ENCODE results near the gene PDSS2. TPM values are rescaled to one million over a fixed set of nuclear protein-coding genes. Genes with fewer than 3 reads are reported as not detected.
"Not testable (repeated sequence)": the region's sequence is repeated elsewhere in the genome, so short reads cannot be mapped to it uniquely, and the experiment has no call there.

PDSS2 gene
- total RNA-seq, 2 experiments from 2014 or later: 9.8 to 10.4 TPM

DNA sequence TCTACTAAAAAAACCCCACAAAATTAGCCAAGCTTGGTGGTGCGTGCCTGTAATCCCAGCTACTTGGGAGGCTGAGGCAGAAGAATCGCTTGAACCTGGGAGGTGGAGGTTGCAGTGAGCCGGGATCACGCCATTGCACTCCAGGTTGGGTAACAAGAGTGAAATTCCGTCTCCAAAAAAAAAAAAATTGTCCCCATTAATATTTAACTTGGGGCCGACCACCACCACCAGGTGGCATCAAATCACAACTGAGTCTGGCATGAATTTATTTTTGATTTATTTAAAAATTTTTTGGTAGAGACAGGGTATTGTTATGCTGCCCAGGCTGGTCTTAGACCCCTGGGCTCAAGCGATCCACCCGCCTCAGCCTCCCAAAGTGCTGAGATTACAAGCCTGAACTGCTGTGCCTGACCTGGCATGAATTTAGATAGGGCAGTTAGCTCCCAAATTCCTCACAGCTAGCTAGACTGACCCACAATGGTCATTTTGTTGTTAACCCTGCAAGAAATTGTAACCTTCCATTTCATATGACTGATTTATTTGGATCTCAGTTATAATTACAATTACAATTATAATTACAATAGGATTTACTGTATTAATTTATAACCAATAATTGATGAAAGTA is 326.9 kb downstream of the PDSS2 start:
- Mint-ChIP-seq H3K4me3 (no peak overlapping the region), H3K36me3 (no peaks in the 10 kb centered on the region), H3K27ac (no peak overlapping the region), H3K4me1 (ENCODE audit: low read depth) (no peaks in the 10 kb centered on the region), H3K27me3 (no peaks in the 10 kb centered on the region), H3K9me3 (no peaks in the 10 kb centered on the region)
- intact Hi-C loops (cut with micrococcal nuclease): loop anchor here (10.0 kb wide), 1 partner anchor 542 kb away; no protein-coding TSS in a partner anchor
- ChIA-PET CTCF (interaction anchor here (0.6 kb wide), 1 partner anchor 456 kb away, joined by 3 read pairs; no protein-coding TSS in a partner anchor), POLR2A (no interaction called here)
- peak; percentile 19 for DNase-seq

DNA sequence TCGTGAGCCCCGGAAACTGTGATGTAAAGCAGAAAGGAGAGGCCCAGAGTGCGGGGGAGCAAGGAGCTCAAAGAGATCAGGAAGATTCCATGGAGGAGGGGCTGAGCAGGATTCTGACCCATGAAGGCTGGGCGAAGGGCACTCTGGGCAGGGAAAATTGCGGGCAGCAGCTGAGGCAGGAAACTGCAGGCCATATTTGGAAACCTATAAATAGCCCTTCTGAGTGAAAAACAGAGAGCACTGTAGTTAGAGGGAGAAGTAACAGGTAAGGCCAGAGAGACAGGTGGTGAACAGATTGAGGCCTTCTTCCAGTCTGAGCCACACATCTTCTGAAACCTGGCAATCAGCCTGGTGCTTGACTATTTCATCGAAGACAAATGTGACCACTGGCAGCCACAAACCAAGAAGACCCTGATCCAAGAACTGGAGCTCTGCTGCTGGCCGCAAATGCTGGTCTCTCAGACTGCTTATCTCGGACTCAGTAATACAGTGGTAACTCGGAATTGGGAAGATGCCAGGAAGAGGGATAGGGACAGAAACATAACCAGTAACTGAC is 329.9 kb downstream of the PDSS2 start:
- CTCF ChIA-PET: no interaction called here
- no peaks in the 10 kb centered on the region for H3K4me1 Mint-ChIP-seq (ENCODE audit: low read depth)
- no peaks in the 10 kb centered on the region for H3K36me3 Mint-ChIP-seq
- no peaks in the 10 kb centered on the region for H3K9me3 Mint-ChIP-seq
- H3K27me3 Mint-ChIP-seq: no peaks in the 10 kb centered on the region
- DNase-seq: no peak
- H3K4me3 Mint-ChIP-seq: no peak overlapping the region
- POLR2A ChIA-PET: no interaction called here
- intact Hi-C loops (cut with micrococcal nuclease): no loop called here
- no peak overlapping the region for H3K27ac Mint-ChIP-seq

DNA sequence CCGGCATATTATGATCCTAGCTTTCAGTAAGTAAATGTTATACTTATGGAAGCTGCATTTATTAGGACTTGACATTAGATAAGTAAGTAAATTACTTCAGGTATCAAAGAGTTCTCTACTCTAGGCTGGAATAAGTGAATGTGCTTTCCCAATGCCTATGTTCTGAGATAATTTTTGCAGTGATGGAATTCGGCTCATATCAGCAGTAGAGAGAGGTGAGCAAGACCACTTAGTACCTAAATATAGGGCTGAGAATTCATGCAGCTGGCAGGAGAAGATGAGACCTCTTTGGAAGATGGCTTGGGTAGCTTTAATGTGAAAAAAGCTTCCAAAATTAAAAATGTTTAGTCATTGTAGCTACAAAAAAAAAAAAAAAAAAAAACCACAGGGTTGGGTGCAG is 330.8 kb downstream of the PDSS2 start:
- POLR2A ChIA-PET: no interaction called here
- CTCF ChIA-PET: no interaction called here
- intact Hi-C loops (cut with micrococcal nuclease): no loop called here

DNA sequence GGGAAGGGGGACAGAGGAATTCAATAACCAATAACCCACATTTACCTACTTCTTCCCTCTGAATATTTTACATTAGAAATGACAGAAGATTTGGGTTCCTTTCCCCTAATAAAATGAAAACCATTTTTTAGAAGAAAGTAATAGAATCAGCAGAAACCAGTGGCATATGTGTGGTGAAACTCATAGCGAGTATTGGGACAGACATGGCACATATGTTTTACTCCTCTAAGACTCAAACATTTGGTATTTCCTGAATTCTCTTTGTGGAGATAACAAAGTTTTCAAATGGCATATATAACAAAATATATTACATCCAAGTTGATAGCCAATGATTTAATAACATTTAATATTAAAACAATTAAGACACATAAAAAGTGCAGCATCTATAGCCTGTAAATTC is 331.2 kb downstream of the PDSS2 start:
- no peaks in the 10 kb centered on the region for H3K4me1 Mint-ChIP-seq (ENCODE audit: low read depth)
- DNase-seq: no peak
- H3K4me3 Mint-ChIP-seq: no peak overlapping the region
- ChIA-PET POLR2A (no interaction called here), CTCF (no interaction called here)
- intact Hi-C loops (cut with micrococcal nuclease): no loop called here
- no peaks in the 10 kb centered on the region for H3K27me3 Mint-ChIP-seq
- no peaks in the 10 kb centered on the region for H3K36me3 Mint-ChIP-seq
- H3K27ac Mint-ChIP-seq: no peak overlapping the region
- H3K9me3 Mint-ChIP-seq: no peaks in the 10 kb centered on the region

More for the DNA sequence above, 330.8 kb downstream of the PDSS2 start:
- no peaks in the 10 kb centered on the region for H3K9me3 Mint-ChIP-seq
- no peaks in the 10 kb centered on the region for H3K27me3 Mint-ChIP-seq
- no peak overlapping the region for H3K4me3 Mint-ChIP-seq
- DNase-seq: no peak
- no peaks in the 10 kb centered on the region for H3K4me1 Mint-ChIP-seq (ENCODE audit: low read depth)
- no peaks in the 10 kb centered on the region for H3K36me3 Mint-ChIP-seq
- H3K27ac Mint-ChIP-seq: no peak overlapping the region

DNA sequence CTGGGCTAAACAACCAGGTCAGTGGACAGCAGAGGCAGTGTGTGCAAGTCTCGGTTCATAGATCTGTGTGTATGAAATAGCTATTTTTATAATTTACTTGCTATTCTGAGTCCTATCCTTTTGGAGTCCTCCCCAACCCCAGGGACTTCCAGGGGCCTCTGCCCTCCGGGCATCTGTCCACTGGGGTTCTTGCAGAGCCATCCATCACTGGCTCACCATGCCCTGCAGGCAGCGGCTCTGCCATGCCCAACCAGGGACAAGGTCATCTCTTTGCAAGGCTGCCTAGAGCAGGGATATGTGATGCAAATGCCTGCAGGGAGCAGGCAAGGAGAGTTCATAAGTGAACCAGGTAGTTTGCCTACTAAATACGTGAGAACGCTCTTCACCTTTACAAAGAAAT is 333.6 kb downstream of the PDSS2 start:
- intact Hi-C loops (cut with micrococcal nuclease): no loop called here
- Mint-ChIP-seq H3K4me3 (no peak overlapping the region), H3K4me1 (ENCODE audit: low read depth) (no peaks in the 10 kb centered on the region), H3K9me3 (no peaks in the 10 kb centered on the region), H3K27me3 (no peaks in the 10 kb centered on the region), H3K36me3 (no peaks in the 10 kb centered on the region), H3K27ac (no peak overlapping the region)
- no peak for DNase-seq
- ChIA-PET POLR2A (no interaction called here), CTCF (interaction anchor here (1.0 kb wide), 1 partner anchor 10 kb away, joined by 3 read pairs; the partner anchor contains the start of gene BEND3)

DNA sequence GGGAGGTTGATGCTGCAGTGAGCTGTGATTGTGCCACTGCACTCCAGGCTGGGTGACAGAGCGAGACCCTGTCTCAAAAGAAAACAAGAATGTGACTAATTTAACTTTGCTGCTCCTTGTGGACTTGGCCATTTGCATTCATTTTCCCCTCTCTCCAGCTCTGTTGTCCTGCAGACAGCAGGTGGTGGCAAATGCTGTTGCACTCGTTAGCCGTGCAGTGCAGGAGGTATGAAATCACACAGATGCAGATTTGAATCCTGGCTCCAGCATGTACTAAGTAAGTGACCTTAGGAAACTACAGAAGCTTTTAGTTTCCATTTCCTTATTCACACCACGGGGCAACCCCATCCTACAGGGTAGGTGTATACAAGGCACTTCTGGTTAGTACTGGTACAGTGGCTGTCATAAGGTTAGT is 334.4 kb downstream of the PDSS2 start:
- ChIA-PET CTCF (interaction anchor here (0.8 kb wide), 1 partner anchor 9 kb away, joined by 3 read pairs; the partner anchor contains the start of gene BEND3), POLR2A (no interaction called here)
- Mint-ChIP-seq H3K4me3 (no peak overlapping the region), H3K27ac (no peak overlapping the region), H3K36me3 (no peaks in the 10 kb centered on the region), H3K27me3 (no peaks in the 10 kb centered on the region), H3K4me1 (ENCODE audit: low read depth) (no peaks in the 10 kb centered on the region), H3K9me3 (no peaks in the 10 kb centered on the region)
- DNase-seq: no peak
- intact Hi-C loops (cut with micrococcal nuclease): no loop called here

DNA sequence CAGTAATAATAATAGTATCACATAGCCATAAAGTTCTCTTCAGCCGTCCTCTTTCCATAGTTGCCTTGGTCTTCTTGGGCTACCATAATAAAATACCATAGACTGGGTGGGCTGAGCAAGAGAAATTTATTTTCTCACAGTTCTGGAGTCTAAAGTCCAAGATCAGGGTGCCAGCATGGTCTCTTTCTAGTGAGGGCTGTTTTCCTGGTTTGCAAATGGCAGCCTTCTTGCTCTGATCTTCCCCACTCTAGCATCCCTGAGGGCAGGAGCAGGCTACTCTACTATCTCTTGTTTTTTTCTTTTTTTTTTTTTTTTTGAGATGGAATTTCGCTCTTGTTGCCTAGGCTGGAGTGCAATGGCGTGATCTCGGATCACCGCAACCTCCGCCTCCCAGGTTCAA is 335.9 kb downstream of the PDSS2 start:
- Mint-ChIP-seq H3K27me3 (no peaks in the 10 kb centered on the region), H3K4me3 (no peak overlapping the region), H3K36me3 (no peaks in the 10 kb centered on the region), H3K27ac (no peak overlapping the region), H3K9me3 (no peaks in the 10 kb centered on the region), H3K4me1 (ENCODE audit: low read depth) (no peaks in the 10 kb centered on the region)
- DNase-seq: no peak
- intact Hi-C loops (cut with micrococcal nuclease): no loop called here
- POLR2A ChIA-PET: no interaction called here
- CTCF ChIA-PET: no interaction called here

DNA sequence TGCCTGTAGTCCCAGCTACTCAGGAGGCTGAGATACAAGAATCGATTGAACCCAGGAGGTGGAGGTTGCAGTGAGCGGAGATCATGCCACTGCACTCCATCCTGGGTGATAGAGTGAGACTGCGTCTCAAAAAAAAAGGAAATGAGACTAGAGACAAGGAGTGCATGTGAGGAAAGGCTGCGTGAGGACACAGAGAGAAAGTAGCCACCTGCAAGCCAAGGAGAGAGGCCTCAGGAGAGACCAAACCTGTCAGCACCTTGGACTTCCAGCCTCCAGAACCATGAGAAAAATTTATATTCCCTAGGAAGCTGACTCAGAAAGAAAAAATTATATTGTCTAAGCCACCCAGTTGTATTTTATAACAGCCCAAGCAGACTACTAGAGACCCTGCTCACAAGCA is 336.6 kb downstream of the PDSS2 start:
- POLR2A ChIA-PET: no interaction called here
- CTCF ChIA-PET: no interaction called here
- Mint-ChIP-seq H3K27ac (no peak overlapping the region), H3K4me1 (ENCODE audit: low read depth) (no peaks in the 10 kb centered on the region), H3K27me3 (no peaks in the 10 kb centered on the region), H3K4me3 (no peak overlapping the region), H3K9me3 (no peaks in the 10 kb centered on the region), H3K36me3 (no peaks in the 10 kb centered on the region)
- intact Hi-C loops (cut with micrococcal nuclease): no loop called here
- no peak for DNase-seq

DNA sequence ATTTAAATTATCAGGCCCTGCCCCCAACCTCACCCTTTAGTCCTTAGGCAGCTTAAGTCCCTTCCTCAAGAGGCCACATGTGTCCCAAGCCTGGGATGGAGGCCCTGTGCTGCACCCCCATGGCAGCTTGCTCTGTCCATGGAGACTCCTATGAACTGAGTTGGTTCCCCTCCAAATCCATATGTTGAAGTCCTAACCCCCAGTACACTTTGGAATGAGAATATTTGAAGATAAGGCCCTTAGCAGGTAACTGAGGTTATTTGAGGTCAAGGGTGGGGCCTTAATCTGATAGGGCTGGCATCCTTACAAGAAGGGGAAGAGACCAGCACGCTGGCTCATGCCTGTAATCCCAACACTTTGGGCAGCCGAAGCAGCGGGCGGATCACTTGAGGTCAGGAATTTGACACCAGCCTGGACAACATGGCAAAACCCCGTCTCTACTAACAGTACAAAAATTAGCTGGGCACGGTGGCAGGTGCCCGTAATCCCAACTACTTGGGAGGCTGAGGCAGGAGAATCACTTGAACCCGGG is 337.3 kb downstream of the PDSS2 start:
- H3K36me3 Mint-ChIP-seq: no peaks in the 10 kb centered on the region
- no peak overlapping the region for H3K4me3 Mint-ChIP-seq
- POLR2A ChIA-PET: no interaction called here
- peaks cover 1% of the 10 kb centered on the region for H3K27me3 Mint-ChIP-seq
- no peak overlapping the region for H3K27ac Mint-ChIP-seq
- H3K9me3 Mint-ChIP-seq: no peaks in the 10 kb centered on the region
- CTCF ChIA-PET: no interaction called here
- intact Hi-C loops (cut with micrococcal nuclease): no loop called here
- no peak for DNase-seq
- H3K4me1 Mint-ChIP-seq (ENCODE audit: low read depth): no peaks in the 10 kb centered on the region

DNA sequence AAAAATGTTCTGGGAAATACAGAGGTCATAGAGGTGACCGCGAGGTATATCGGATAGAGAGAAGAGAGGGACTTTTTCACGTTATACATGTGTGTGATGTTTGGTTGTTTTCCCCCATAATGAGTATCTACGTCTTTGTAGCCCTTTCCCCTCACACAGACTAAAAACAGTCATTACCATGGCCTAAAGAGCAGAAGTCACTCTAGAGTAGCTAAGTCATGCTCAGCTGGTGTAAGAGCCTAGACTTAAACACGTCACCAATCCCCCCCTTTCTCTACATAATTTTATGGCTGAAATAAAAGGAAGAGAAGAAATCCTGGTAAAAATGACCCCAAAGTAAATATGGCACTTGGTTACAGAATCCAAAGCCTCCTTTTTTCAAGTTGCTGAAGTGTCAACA is 338.1 kb downstream of the PDSS2 start:
- Mint-ChIP-seq H3K4me3 (no peak overlapping the region), H3K27me3 (peaks cover 7% of the 10 kb centered on the region), H3K27ac (no peak overlapping the region), H3K9me3 (no peaks in the 10 kb centered on the region), H3K4me1 (ENCODE audit: low read depth) (peaks cover 6% of the 10 kb centered on the region), H3K36me3 (no peaks in the 10 kb centered on the region)
- DNase-seq: no peak
- CTCF ChIA-PET: interaction anchor here (0.6 kb wide), 1 partner anchor 34 kb away, joined by 3 read pairs; no protein-coding TSS in a partner anchor
- POLR2A ChIA-PET: no interaction called here
- intact Hi-C loops (cut with micrococcal nuclease): no loop called here

DNA sequence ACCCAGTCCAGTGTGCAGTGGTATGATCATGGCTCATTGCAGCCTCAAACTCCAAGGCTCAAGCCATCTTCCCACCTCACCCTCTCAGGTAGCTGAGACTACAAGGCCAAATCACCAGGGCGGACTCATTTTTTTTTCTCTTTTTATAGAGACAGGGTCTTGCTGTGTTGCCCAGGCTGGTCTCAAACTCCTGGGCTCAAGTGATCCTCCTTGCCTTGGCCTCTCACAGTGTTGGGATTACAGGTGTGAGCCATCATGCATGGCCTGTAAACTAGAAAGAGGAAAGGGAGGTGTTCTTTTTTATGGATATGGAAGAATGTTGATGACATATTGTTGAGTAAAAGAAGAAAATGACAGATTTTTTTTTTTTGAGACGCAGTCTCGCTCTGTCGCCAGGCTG is 339.0 kb downstream of the PDSS2 start:
- Mint-ChIP-seq H3K9me3 (no peaks in the 10 kb centered on the region), H3K27ac (no peak overlapping the region), H3K4me1 (ENCODE audit: low read depth) (peaks cover 10% of the 10 kb centered on the region), H3K4me3 (no peak overlapping the region), H3K27me3 (peaks cover 7% of the 10 kb centered on the region), H3K36me3 (no peaks in the 10 kb centered on the region)
- CTCF ChIA-PET: interaction anchor here (0.5 to 0.8 kb wide), 4 partner anchors 33 to 512 kb away, joined by 3 to 5 read pairs (median 4); no protein-coding TSS in a partner anchor
- intact Hi-C loops (cut with micrococcal nuclease): no loop called here
- no peak for DNase-seq
- POLR2A ChIA-PET: interaction anchor here (0.6 kb wide), 1 partner anchor 13 kb away, joined by 4 read pairs; no protein-coding TSS in a partner anchor

DNA sequence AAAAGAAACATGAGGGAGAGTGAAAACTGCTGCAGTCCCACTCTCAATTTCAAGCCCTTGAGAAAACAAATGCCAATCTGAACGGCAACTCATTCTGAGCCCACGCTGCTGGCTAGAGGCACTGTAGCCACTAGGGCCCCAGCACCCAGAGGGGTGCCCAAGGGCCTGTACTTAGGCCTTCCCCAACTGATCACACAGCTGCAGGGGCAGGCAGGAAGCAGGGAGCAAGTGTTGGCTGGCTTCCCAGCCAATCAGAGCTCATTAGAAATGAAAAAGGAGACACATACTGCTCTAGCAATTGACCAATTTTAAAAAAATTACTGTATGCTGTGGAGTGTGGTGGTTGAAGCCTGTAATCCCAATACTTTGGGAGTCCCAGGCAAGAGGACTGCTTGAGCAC is 340.4 kb downstream of the PDSS2 start:
- Mint-ChIP-seq H3K4me3 (no peak overlapping the region), H3K27me3 (peaks cover 7% of the 10 kb centered on the region), H3K27ac (no peak overlapping the region), H3K36me3 (no peaks in the 10 kb centered on the region), H3K4me1 (ENCODE audit: low read depth) (peaks cover 11% of the 10 kb centered on the region), H3K9me3 (no peaks in the 10 kb centered on the region)
- intact Hi-C loops (cut with micrococcal nuclease): loop anchor here (5.0 to 10.0 kb wide), 2 partner anchors 57 to 336 kb away; partner anchors contain the start of gene PDSS2
- POLR2A ChIA-PET: no interaction called here
- CTCF ChIA-PET: no interaction called here
- no peak for DNase-seq

DNA sequence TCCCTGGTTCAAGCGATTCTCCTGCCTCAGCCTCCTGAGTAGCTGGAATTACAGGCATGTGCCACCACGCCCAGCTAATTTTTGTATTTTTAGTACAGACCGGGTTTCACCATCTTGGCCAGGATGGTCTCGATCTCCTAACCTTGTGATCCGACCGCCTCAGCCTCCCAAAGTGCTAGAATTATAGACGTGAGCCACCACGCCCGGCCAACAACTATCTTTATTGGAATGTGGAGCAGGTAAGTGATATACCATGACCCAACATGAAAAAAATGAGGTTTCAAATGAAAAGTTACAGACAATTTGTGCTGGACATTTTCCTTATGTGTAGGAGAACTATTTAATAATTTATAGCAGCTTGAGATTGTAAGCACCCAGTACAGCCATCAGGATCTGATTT is 340.8 kb downstream of the PDSS2 start:
- H3K4me1 Mint-ChIP-seq (ENCODE audit: low read depth): peaks cover 15% of the 10 kb centered on the region
- intact Hi-C loops (cut with micrococcal nuclease): loop anchor here (5.0 to 10.0 kb wide), 2 partner anchors 56 to 336 kb away; partner anchors contain the start of gene PDSS2
- H3K36me3 Mint-ChIP-seq, CTCF ChIA-PET, H3K9me3 Mint-ChIP-seq, H3K27me3 Mint-ChIP-seq, H3K4me3 Mint-ChIP-seq, POLR2A ChIA-PET, DNase-seq, H3K27ac Mint-ChIP-seq: not testable (repeated sequence)

All from activated CD4-positive, alpha-beta memory T cell treated with anti-CD3 and anti-CD28 coated beads for 36 hours (primary cell).